ENCODE data around the gene STK32A. TPM values are rescaled to one million over a fixed set of nuclear protein-coding genes. Genes with fewer than 3 reads are reported as not detected.

Gene STK32A
- polyA plus RNA-seq, 1 donor (not counting 4 experiments of a cell fraction or from before 2014, with no cell fraction given): 0.01 TPM

DNA sequence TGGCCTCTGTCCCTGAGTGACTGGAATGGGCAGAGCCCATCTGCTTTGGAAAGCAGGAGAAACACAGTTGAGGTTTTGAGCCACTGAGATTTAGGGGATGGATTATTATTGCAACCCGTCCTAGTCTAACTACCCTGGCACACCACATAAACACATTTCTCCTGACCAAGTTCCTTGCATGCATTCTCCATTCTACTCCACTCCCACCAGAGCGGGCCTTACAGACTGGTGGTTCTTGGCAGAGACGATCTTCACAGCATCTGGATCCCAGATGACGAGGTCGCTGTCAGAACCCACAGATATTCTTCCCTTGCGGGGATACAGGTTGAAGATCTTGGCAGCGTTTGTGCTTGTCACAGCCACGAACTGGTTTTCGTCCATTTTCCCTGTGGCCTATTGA is 164.0 kb downstream of the STK32A start:
- Histone ChIP-seq H3K9me3 (ENCODE audit: control insufficient read depth, low read depth, low read length) (no peaks in the 10 kb centered on the region), H2AFZ (ENCODE audit: control insufficient read depth, low read length) (no peak overlapping the region), H3K79me2 (ENCODE audit: control insufficient read depth, insufficient read depth, low read length) (no peaks in the 10 kb centered on the region), H4K20me1 (ENCODE audit: control insufficient read depth, extremely low read depth, insufficient read depth, low read length) (no peaks in the 10 kb centered on the region), H3K4me2 (ENCODE audit: control insufficient read depth, extremely low read depth, insufficient read depth, low read depth, low read length) (no peak overlapping the region), H3K27ac (ENCODE audit: control insufficient read depth, insufficient read depth, low read length) (no peak overlapping the region), H3K36me3 (ENCODE audit: control insufficient read depth in 2 of 2, extremely low read depth in 1 of 2, insufficient read depth in 2 of 2, low read length in 2 of 2) (no peaks in the 10 kb centered on the region), H3K9me1 (ENCODE audit: control insufficient read depth, extremely low read depth, insufficient read depth, low read length) (no peaks in the 10 kb centered on the region), H3K9ac (ENCODE audit: control insufficient read depth, extremely low read depth, insufficient read depth, low read length) (no peak overlapping the region), H3K27me3 (ENCODE audit: control insufficient read depth, extremely low read depth, insufficient read depth, low read length) (no peaks in the 10 kb centered on the region), H3K4me1 (ENCODE audit: control insufficient read depth, extremely low read depth, insufficient read depth, low read length) (no peaks in the 10 kb centered on the region), H3K4me3 (ENCODE audit: control insufficient read depth in 2 of 3, extremely low read depth in 1 of 3, insufficient read depth in 2 of 3, low read depth in 1 of 3, low read length in 3 of 3) (no peak overlapping the region)
- DNase-seq (ENCODE audit: low read depth, low spot score): no peak
- TF ChIP-seq, protein P1, sequence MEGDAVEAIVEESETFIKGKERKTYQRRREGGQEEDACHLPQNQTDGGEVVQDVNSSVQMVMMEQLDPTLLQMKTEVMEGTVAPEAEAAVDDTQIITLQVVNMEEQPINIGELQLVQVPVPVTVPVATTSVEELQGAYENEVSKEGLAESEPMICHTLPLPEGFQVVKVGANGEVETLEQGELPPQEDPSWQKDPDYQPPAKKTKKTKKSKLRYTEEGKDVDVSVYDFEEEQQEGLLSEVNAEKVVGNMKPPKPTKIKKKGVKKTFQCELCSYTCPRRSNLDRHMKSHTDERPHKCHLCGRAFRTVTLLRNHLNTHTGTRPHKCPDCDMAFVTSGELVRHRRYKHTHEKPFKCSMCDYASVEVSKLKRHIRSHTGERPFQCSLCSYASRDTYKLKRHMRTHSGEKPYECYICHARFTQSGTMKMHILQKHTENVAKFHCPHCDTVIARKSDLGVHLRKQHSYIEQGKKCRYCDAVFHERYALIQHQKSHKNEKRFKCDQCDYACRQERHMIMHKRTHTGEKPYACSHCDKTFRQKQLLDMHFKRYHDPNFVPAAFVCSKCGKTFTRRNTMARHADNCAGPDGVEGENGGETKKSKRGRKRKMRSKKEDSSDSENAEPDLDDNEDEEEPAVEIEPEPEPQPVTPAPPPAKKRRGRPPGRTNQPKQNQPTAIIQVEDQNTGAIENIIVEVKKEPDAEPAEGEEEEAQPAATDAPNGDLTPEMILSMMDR (optimal IDR thresholded peaks at IDR 0.05 in 1 of 3, IDR thresholded peaks at IDR 0.05 in 1 of 3, conservative IDR thresholded peaks at IDR 0.05 in 1 of 3; ENCODE audit: extremely low read depth in 1 of 3, insufficient read depth in 2 of 3, low read length in 3 of 3): no peak
- no peak for TF ChIP-seq EZH2 (IDR thresholded peaks at IDR 0.05; ENCODE audit: low read length)
- dilution Hi-C loops (cut with MboI; ENCODE audit: extremely low pct_ligation_motif_present, low sequenced_read_pairs): no loop called here
- no peak for FAIRE-seq

- no peak for TF ChIP-seq EZH2 (IDR thresholded peaks at IDR 0.05; ENCODE audit: low read length)
- TF ChIP-seq, protein P1 (optimal IDR thresholded peaks at IDR 0.05 in 1 of 3, IDR thresholded peaks at IDR 0.05 in 1 of 3, conservative IDR thresholded peaks at IDR 0.05 in 1 of 3; ENCODE audit: extremely low read depth in 1 of 3, insufficient read depth in 2 of 3, low read length in 3 of 3): no peak
- H2AFZ ChIP-seq (ENCODE audit: control insufficient read depth, low read length): no peak overlapping the region
- no peaks in the 10 kb centered on the region for H3K27me3 ChIP-seq (ENCODE audit: control insufficient read depth, extremely low read depth, insufficient read depth, low read length)
- dilution Hi-C loops (cut with MboI; ENCODE audit: extremely low pct_ligation_motif_present, low sequenced_read_pairs): no loop called here
- H3K27ac ChIP-seq (ENCODE audit: control insufficient read depth, insufficient read depth, low read length): no peak overlapping the region
- H3K4me1 ChIP-seq (ENCODE audit: control insufficient read depth, extremely low read depth, insufficient read depth, low read length): no peaks in the 10 kb centered on the region
- no peak for DNase-seq (ENCODE audit: low read depth, low spot score)
- no peaks in the 10 kb centered on the region for H3K9me3 ChIP-seq (ENCODE audit: control insufficient read depth, low read depth, low read length)
- H3K79me2 ChIP-seq (ENCODE audit: control insufficient read depth, insufficient read depth, low read length): no peaks in the 10 kb centered on the region
- no peak for FAIRE-seq
- H3K36me3 ChIP-seq (ENCODE audit: control insufficient read depth in 2 of 2, extremely low read depth in 1 of 2, insufficient read depth in 2 of 2, low read length in 2 of 2): no peaks in the 10 kb centered on the region
- no peak overlapping the region for H3K4me3 ChIP-seq (ENCODE audit: control insufficient read depth in 2 of 3, extremely low read depth in 1 of 3, insufficient read depth in 2 of 3, low read depth in 1 of 3, low read length in 3 of 3)
- no peaks in the 10 kb centered on the region for H4K20me1 ChIP-seq (ENCODE audit: control insufficient read depth, extremely low read depth, insufficient read depth, low read length)
- no peak overlapping the region for H3K9ac ChIP-seq (ENCODE audit: control insufficient read depth, extremely low read depth, insufficient read depth, low read length)
- H3K4me2 ChIP-seq (ENCODE audit: control insufficient read depth, extremely low read depth, insufficient read depth, low read depth, low read length): no peak overlapping the region
- H3K9me1 ChIP-seq (ENCODE audit: control insufficient read depth, extremely low read depth, insufficient read depth, low read length): no peaks in the 10 kb centered on the region
These were observed 165.4 kb downstream of the STK32A start for GRCh38 chr5:147400126-147400809.

All from keratinocyte (primary cell).